A673 (cell line): ENCODE results near the gene ATXN7L2. TPM values are rescaled to one million over a fixed set of nuclear protein-coding genes. Genes with fewer than 3 reads are reported as not detected.

Experiments used
- BruUV-seq: library from RNA; stranded (reverse); fragments of 400-500 nt; replicated peaks from 2 replicates; lab custom pipeline; 2021; lab: Mats Ljungman, UMichigan
- CTCF ChIA-PET: fragments of 300-600 bp; sonication (Branson Sonifier 250); formaldehyde crosslinking; loops from one replicate; lab custom pipeline; 2022; ENCODE audit warnings: antibody characterized with exemption; lab: Charles Lee
- POLR2A ChIA-PET: fragments of 300-600 bp; sonication (Branson Sonifier 250); formaldehyde crosslinking; loops from one replicate; lab custom pipeline; 2022; ENCODE audit warnings: antibody characterized with exemption; ENCODE audit not compliant: low non-redundant PET; lab: Charles Lee
- DNase-seq: peaks from one replicate; pipeline ENCODE4 v3.0.0-alpha.2; 2015; ENCODE audit warnings: low spot score
- H3K27ac ChIP-seq: fragments of 200-600 bp; sonication (generic); 2 replicates; pipeline ENCODE4 v1.5.1; 2016; ENCODE audit warnings: mixed run types, low read depth, mild to moderate bottlenecking, mixed read lengths, antibody characterized with exemption, low read length; ENCODE audit not compliant: poor library complexity, severe bottlenecking
- H3K27me3 ChIP-seq: fragments of 200-600 bp; sonication (generic); replicated peaks from 2 replicates; pipeline ENCODE4 v1.6.1; 2017; ENCODE audit warnings: mixed run types, low read depth, mild to moderate bottlenecking, mixed read lengths, antibody characterized with exemption, low read length; ENCODE audit not compliant: insufficient read depth, poor library complexity
- H3K36me3 ChIP-seq: fragments of 200-600 bp; sonication (generic); 2 replicates; pipeline ENCODE4 v1.6.1; 2016; ENCODE audit warnings: mixed run types, mild to moderate bottlenecking, mixed read lengths, antibody characterized with exemption, low read length; ENCODE audit not compliant: insufficient read depth, poor library complexity, severe bottlenecking
- H3K4me1 ChIP-seq: fragments of 200-600 bp; sonication (generic); 2 replicates; pipeline ENCODE4 v1.6.1; 2017; ENCODE audit warnings: mixed run types, mild to moderate bottlenecking, mixed read lengths, antibody characterized with exemption, low read length; ENCODE audit not compliant: insufficient read depth, poor library complexity, severe bottlenecking
- H3K4me3 ChIP-seq: fragments of 200-600 bp; sonication (generic); 2 replicates; pipeline ENCODE4 v1.5.1; 2016; ENCODE audit warnings: low read depth, mixed run types, mild to moderate bottlenecking, mixed read lengths, low read length; ENCODE audit not compliant: poor library complexity, severe bottlenecking
- H3K9me3 ChIP-seq: fragments of 200-600 bp; sonication (generic); 2 replicates; pipeline ENCODE4 v1.6.1; 2016; ENCODE audit warnings: mixed run types, low read depth, mild to moderate bottlenecking, mixed read lengths, antibody characterized with exemption, low read length; ENCODE audit not compliant: poor library complexity, severe bottlenecking
- EZH2 ChIP-seq: fragments of 200-600 bp; sonication (generic); IDR thresholded peaks from 2 replicates; pipeline ENCODE4 v1.6.1; 2017; ENCODE audit warnings: borderline replicate concordance, low read depth, mild to moderate bottlenecking, mixed read lengths, antibody characterized with exemption, low read length; ENCODE audit not compliant: poor library complexity, severe bottlenecking
- intact Hi-C: fragments of 100-400 bp; cut with micrococcal nuclease; formaldehyde crosslinking; loops from one replicate; pipeline ENCODE4 v1.10.0; 2022; ENCODE audit not compliant: unreplicated experiment
- total RNA-seq: library from RNA; stranded (reverse); gene quantifications from 2 replicates; pipeline ENCODE4 v1.2.3, GENCODE V29; 2021
- TF ChIP-seq, protein P1 (sequence below): fragments of 300-800, 200-600 bp; sonication (generic); conservative IDR thresholded peaks from 2 replicates; pipeline ENCODE4 v1.5.1; 2017; ENCODE audit warnings: low read depth, mild to moderate bottlenecking, antibody characterized with exemption, low read length, moderate library complexity, mixed read lengths

The ATXN7L2 gene
- total RNA-seq, 1 experiment from 2014 or later: 16.3 TPM

GRCh38 chr1:109479311-109479710 is 4.4 kb upstream of the ATXN7L2 start:
- no TSS peak for BruUV-seq
- CTCF ChIA-PET: no interaction called here
- intact Hi-C loops: no loop called here

GRCh38 chr1:109479901-109480300 is 3.8 kb upstream of the ATXN7L2 start:
- BruUV-seq: no TSS peak
- H3K27me3 ChIP-seq: peaks cover 48% of the 10 kb centered on the region
- no peak for TF ChIP-seq EZH2
- TF ChIP-seq, protein P1, sequence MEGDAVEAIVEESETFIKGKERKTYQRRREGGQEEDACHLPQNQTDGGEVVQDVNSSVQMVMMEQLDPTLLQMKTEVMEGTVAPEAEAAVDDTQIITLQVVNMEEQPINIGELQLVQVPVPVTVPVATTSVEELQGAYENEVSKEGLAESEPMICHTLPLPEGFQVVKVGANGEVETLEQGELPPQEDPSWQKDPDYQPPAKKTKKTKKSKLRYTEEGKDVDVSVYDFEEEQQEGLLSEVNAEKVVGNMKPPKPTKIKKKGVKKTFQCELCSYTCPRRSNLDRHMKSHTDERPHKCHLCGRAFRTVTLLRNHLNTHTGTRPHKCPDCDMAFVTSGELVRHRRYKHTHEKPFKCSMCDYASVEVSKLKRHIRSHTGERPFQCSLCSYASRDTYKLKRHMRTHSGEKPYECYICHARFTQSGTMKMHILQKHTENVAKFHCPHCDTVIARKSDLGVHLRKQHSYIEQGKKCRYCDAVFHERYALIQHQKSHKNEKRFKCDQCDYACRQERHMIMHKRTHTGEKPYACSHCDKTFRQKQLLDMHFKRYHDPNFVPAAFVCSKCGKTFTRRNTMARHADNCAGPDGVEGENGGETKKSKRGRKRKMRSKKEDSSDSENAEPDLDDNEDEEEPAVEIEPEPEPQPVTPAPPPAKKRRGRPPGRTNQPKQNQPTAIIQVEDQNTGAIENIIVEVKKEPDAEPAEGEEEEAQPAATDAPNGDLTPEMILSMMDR: no peak

More at GRCh38 chr1:109479311-109479710, 4.4 kb upstream of the ATXN7L2 start:
- no peak for TF ChIP-seq EZH2
- TF ChIP-seq, protein P1: no peak
- no peak overlapping the region for H3K4me3 ChIP-seq
- no peaks in the 10 kb centered on the region for H3K36me3 ChIP-seq
- H3K4me1 ChIP-seq: no peaks in the 10 kb centered on the region
- POLR2A ChIA-PET: interaction anchor here (0.6 kb wide), 1 partner anchor 164 kb away, joined by 3 read pairs; no protein-coding TSS in a partner anchor
- DNase-seq: no peak
- H3K27ac ChIP-seq: no peak overlapping the region
- H3K9me3 ChIP-seq: no peaks in the 10 kb centered on the region
- peaks cover 53% of the 10 kb centered on the region for H3K27me3 ChIP-seq

GRCh38 chr1:109481646-109482045 is 2.1 kb upstream of the ATXN7L2 start:
- H3K36me3 ChIP-seq: no peaks in the 10 kb centered on the region
- DNase-seq: no peak
- CTCF ChIA-PET: no interaction called here
- H3K4me3 ChIP-seq: no peak overlapping the region
- intact Hi-C loops: no loop called here
- H3K27ac ChIP-seq: no peak overlapping the region
- peaks cover 31% of the 10 kb centered on the region for H3K27me3 ChIP-seq
- BruUV-seq: no TSS peak
- no peaks in the 10 kb centered on the region for H3K9me3 ChIP-seq
- POLR2A ChIA-PET: no interaction called here
- no peak for TF ChIP-seq EZH2
- TF ChIP-seq, protein P1: no peak
- peaks cover 8% of the 10 kb centered on the region for H3K4me1 ChIP-seq

More at GRCh38 chr1:109479901-109480300, 3.8 kb upstream of the ATXN7L2 start:
- intact Hi-C loops: no loop called here
- POLR2A ChIA-PET: interaction anchor here (0.6 kb wide), 1 partner anchor 165 kb away, joined by 3 read pairs; no protein-coding TSS in a partner anchor
- Histone ChIP-seq H3K27ac (no peak overlapping the region), H3K4me1 (peaks cover 2% of the 10 kb centered on the region), H3K4me3 (no peak overlapping the region), H3K36me3 (no peaks in the 10 kb centered on the region), H3K9me3 (no peaks in the 10 kb centered on the region)
- no peak for DNase-seq
- CTCF ChIA-PET: no interaction called here
